Stimulated activated CD4-positive, alpha-beta T cell treated with anti-CD3 and anti-CD28 coated beads, Interleukin-2, amount 100 ng/mL, for 48 hours (primary cell): ENCODE measurements around the gene GARIN5A.
"Not testable (repeated sequence)": the region's sequence is repeated elsewhere in the genome, so short reads cannot be mapped to it uniquely, and the experiment has no call there.

ENCODE experiments used
- DNase-seq, 2 donors: peaks; one replicate each; pipeline ENCODE4 v3.0.0-alpha.2; 2020

GARIN5A gene

GRCh38 chr19:50486823-50487515, 10.3 kb upstream of the GARIN5A start:
- peak; percentile 68 to 74 for DNase-seq

GRCh38 chr19:50485284-50485955, 8.8 kb upstream of the GARIN5A start:
- no peak for DNase-seq

- no peak for DNase-seq
These were observed 6.3 kb upstream of the GARIN5A start for GRCh38 chr19:50482916-50483315.

GRCh38 chr19:50482271-50482855, 5.7 kb upstream of the GARIN5A start:
- no peak for DNase-seq

GRCh38 chr19:50481351-50482149, 4.9 kb upstream of the GARIN5A start:
- no peak for DNase-seq

- no peak for DNase-seq
These were observed 3.8 kb upstream of the GARIN5A start for GRCh38 chr19:50480281-50481111.

- DNase-seq: no peak
These were observed 3.2 kb upstream of the GARIN5A start for GRCh38 chr19:50479761-50480251.

GRCh38 chr19:50478901-50479715, 2.5 kb upstream of the GARIN5A start:
- DNase-seq: peak in 1 of 2 donors; percentile 30

- DNase-seq: no peak
These were observed 1.3 kb upstream of the GARIN5A start for GRCh38 chr19:50477751-50478515.

GRCh38 chr19:50476907-50477238, 225 bp upstream of the GARIN5A start:
- DNase-seq: no peak

GRCh38 chr19:50475736-50476223, 868 bp downstream of the GARIN5A start:
- no peak for DNase-seq

- no peak for DNase-seq
These were observed 1.5 kb downstream of the GARIN5A start for GRCh38 chr19:50475101-50475568.

GRCh38 chr19:50473336-50473735, 3.3 kb downstream of the GARIN5A start:
- DNase-seq: not testable (repeated sequence)

GRCh38 chr19:50468818-50469217, 7.8 kb downstream of the GARIN5A start:
- DNase-seq: no peak

- no peak for DNase-seq
These were observed 9.1 kb downstream of the GARIN5A start for GRCh38 chr19:50467566-50467965.

GRCh38 chr19:50466706-50467039, 10.0 kb downstream of the GARIN5A start:
- DNase-seq: no peak

- no peak for DNase-seq
These were observed 10.5 kb downstream of the GARIN5A start for GRCh38 chr19:50465986-50466705.

- DNase-seq: no peak
These were observed 11.6 kb downstream of the GARIN5A start for GRCh38 chr19:50465000-50465399.

- no peak for DNase-seq
These were observed 12.3 kb downstream of the GARIN5A start for GRCh38 chr19:50464348-50464747.

- no peak for DNase-seq
These were observed 13.7 kb downstream of the GARIN5A start for GRCh38 chr19:50462970-50463369.
